Spinal cord (tissue), 10 donors: ENCODE results near the gene TPST1. TPM values are rescaled to one million over a fixed set of nuclear protein-coding genes. Genes with fewer than 3 reads are reported as not detected.

ENCODE experiments used
- DNase-seq, 6 donors: peaks; one replicate each; pipeline versions ENCODE4 v3.0.0 to v3.0.0-alpha.2; 2013 to 2015; ENCODE audit warnings: low spot score in 6 of 6, low read depth in 4 of 6
- H3K27ac ChIP-seq: one replicate; pipeline ENCODE4 v1.5.1; 2013; ENCODE audit warnings: low read depth, low read length, control low read depth
- H3K27me3 ChIP-seq: one replicate; pipeline ENCODE4 v1.6.1; 2013; ENCODE audit warnings: low read length; ENCODE audit not compliant: control insufficient read depth, insufficient read depth
- H3K36me3 ChIP-seq: one replicate; pipeline ENCODE4 v1.6.1; 2013; ENCODE audit warnings: low read length; ENCODE audit not compliant: control insufficient read depth, insufficient read depth
- H3K4me1 ChIP-seq: one replicate; pipeline ENCODE4 v1.6.1; 2013; ENCODE audit warnings: low read length; ENCODE audit not compliant: control insufficient read depth, insufficient read depth
- H3K4me3 ChIP-seq: one replicate; pipeline ENCODE4 v1.5.1; 2013; ENCODE audit warnings: low read depth, low read length, control low read depth
- H3K9me3 ChIP-seq: one replicate; pipeline ENCODE4 v1.6.1; 2013; ENCODE audit warnings: low read length; ENCODE audit not compliant: control insufficient read depth, insufficient read depth
- WGBS: methylation state at CpG from one replicate; pipeline ENCODE4 v1.1.5; 2013; ENCODE audit warnings: missing lambda C conversion rate; ENCODE audit not compliant: insufficient coverage; 5-methylcytosine and 5-hydroxymethylcytosine counted together
- polyA plus RNA-seq, 2 donors: library from polyadenylated mRNA; unstranded; fragments of 120-200 nt; gene quantifications; one replicate each; pipeline ENCODE4 v1.2.1, GENCODE V29; 2013; ENCODE audit not compliant: insufficient read length in 2 of 2
- total RNA-seq, 2 donors: library from RNA; depleted of rRNA in 1 of 2; stranded (reverse); fragments of 120-200 nt in 1 of 2; fragments of >200 nt in 1 of 2; gene quantifications; one replicate each; pipeline versions ENCODE4 v1.2.3 to v1.2.4, GENCODE V29; 2013 to 2014
- donor health status: healthy.

TPST1 gene
- total and polyA plus RNA-seq, 4 donors: 47.9 to 77.4 (median 55.0) TPM

DNA sequence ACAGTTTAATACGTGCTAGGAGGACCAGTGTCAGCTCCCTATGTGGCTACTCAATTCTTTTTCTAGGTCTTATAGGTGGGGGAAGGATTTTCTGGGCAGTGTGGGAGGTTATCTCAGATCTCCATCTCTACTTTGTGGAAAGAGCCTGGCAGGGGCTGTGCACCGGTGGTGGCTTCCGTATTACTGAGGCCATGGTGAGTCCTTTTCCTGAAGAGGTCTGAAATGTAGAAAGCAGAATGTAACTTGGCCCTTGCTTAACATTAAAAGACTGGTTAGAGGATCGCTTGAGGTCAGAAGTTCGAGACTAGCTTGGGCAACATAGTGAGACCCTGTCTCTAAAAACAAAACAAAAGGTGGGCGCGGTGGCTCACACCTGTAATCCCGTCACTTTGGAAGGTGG, 2.7 kb upstream of the TPST1 start:
- Histone ChIP-seq H3K9me3 (no peaks in the 10 kb centered on the region), H3K36me3 (no peaks in the 10 kb centered on the region), H3K4me1 (peaks cover 12% of the 10 kb centered on the region), H3K4me3 (no peak overlapping the region), H3K27ac (no peak overlapping the region), H3K27me3 (no peaks in the 10 kb centered on the region)
- 82% methylated on average over 8 of the region's 8 CpGs for WGBS
- no peak for DNase-seq

DNA sequence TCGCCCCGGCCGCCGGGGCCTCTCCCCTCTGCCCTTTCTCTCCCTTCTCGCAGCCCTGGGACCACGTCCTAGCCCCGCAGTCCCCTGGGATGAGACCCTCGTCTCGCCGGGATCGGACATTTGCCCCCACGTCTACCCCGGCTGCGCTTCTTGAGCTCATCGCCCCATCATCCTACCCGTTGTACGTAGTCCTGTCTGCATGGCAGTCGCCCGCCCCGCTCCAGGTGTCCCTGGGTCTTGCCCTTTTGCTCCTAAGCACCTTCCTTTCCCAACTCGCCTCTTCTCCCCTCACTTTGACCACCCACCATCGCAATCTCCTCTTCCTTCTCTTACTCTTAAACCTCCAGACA, 582 bp downstream of the TPST1 start:
- Histone ChIP-seq H3K4me3 (peak overlapping the region; percentile 78), H3K27me3 (no peaks in the 10 kb centered on the region), H3K9me3 (no peaks in the 10 kb centered on the region), H3K36me3 (peaks cover 2% of the 10 kb centered on the region), H3K4me1 (peaks cover 12% of the 10 kb centered on the region), H3K27ac (no peak overlapping the region)
- WGBS: under 1% methylated on average over 21 of the region's 22 CpGs
- DNase-seq: peak in 2 of 6 donors; percentile 44 to 53

DNA sequence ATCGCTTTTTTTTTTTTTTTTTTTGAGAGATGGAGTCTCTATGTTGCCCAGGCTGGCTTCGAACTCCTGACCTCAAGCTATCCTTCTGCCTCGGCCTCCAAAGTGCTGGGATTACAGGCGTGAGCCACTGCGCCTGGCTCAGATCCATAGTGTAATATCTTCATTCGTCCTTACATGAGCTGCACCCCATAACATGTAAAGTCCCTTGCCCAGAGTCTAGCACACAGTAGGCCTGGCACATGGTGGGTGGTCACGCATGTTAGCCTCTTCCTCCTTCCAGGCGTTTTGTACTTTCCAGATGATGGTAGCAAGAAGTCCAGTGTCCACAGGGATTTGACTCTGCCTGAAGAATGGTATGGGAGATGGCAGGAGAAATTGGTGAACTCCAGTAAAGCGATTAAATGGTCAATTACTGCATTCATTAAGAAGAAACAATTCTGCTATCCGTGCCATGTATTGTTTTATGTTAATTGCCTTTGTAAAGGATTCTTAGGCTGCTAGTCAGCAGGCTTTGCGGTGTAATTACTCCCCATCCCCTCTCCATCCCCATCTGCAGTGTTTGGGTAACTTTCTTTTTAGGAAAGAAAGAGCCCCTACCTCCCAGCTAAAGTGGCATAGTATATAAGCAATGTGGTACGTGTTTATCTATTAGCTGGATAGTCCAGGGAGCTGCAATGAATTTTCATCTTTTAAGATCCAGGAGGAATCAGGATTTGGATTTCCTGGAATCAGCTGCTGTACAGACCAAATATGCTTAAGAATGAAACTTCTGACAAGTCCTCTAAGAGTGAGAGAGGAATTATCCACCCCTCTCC, 1.2 kb downstream of the TPST1 start:
- DNase-seq: peak in 1 of 6 donors; percentile 44
- Histone ChIP-seq H3K27ac (no peak overlapping the region), H3K4me1 (peaks cover 12% of the 10 kb centered on the region), H3K36me3 (peaks cover 3% of the 10 kb centered on the region), H3K9me3 (no peaks in the 10 kb centered on the region), H3K4me3 (peak overlapping the region; percentile 78), H3K27me3 (no peaks in the 10 kb centered on the region)
- WGBS: 50% methylated on average over 5 of the region's 12 CpGs

DNA sequence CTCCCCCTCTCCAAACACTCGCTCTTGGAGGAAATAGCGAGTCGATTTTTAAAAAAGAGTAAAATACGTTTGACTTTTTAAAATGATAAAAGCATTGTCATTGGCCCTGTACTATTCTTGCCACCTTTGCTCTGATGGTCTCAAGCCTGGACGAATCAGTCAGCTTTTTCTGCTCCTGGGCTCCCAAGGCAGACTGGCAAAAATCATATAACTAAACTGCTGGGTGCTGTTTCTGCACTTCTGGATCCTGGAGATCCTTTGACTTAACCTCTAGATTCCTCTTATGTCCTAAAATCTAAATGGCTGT, 1.8 kb downstream of the TPST1 start:
- Histone ChIP-seq H3K4me3 (no peak overlapping the region), H3K4me1 (peaks cover 12% of the 10 kb centered on the region), H3K36me3 (peaks cover 3% of the 10 kb centered on the region), H3K27me3 (no peaks in the 10 kb centered on the region), H3K9me3 (no peaks in the 10 kb centered on the region), H3K27ac (no peak overlapping the region)
- 55% methylated on average over 2 of the region's 5 CpGs for WGBS
- DNase-seq: peak in 1 of 6 donors; percentile 12

DNA sequence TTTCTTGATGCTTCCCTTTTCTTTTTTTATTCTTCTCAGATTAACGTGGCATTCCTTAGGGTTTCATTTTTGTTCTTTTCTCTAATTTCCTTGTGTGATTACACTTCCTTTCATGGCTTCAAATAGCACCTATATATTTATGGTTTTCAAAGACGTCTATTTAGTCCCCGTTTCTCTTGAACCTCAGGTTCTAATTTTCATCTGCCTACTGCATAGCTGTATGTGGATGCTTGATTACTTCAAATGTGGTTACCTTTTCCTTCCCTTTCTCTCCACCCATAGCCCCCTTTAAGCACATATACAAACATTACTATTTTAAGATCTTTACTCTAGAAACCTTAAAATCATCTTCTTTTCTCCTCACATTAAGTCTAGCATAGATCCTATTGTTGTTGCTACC, 2.4 kb downstream of the TPST1 start:
- Histone ChIP-seq H3K27me3 (no peaks in the 10 kb centered on the region), H3K9me3 (no peaks in the 10 kb centered on the region), H3K4me3 (no peak overlapping the region), H3K36me3 (peaks cover 3% of the 10 kb centered on the region), H3K4me1 (peaks cover 12% of the 10 kb centered on the region), H3K27ac (no peak overlapping the region)
- WGBS: no CpG with 5 or more reads among the region's 3 CpGs
- DNase-seq: no peak

DNA sequence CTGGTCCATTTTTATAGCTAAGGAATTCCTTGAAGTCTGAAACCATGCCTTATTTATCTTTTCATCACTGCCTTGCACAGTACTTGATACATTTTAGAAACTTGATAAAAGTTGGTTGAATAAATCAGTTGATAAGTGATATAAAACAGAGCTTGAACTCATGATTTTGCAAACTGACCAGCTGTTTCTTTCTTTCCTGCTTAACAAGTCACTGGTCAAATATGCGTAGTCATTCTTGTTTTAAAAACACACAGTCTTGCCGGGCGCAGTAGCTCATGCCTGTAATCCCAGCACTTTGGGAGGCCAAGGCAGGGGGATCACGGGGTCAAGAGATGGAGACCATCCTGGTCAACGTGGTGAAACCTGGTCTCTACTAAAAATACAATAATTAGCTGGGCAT, 6.3 kb downstream of the TPST1 start:
- Histone ChIP-seq H3K36me3 (peaks cover 3% of the 10 kb centered on the region), H3K27me3 (no peaks in the 10 kb centered on the region), H3K4me3 (no peak overlapping the region), H3K4me1 (peaks cover 3% of the 10 kb centered on the region), H3K27ac (no peak overlapping the region), H3K9me3 (no peaks in the 10 kb centered on the region)
- DNase-seq: no peak
- 89% methylated on average over 4 of the region's 5 CpGs for WGBS

DNA sequence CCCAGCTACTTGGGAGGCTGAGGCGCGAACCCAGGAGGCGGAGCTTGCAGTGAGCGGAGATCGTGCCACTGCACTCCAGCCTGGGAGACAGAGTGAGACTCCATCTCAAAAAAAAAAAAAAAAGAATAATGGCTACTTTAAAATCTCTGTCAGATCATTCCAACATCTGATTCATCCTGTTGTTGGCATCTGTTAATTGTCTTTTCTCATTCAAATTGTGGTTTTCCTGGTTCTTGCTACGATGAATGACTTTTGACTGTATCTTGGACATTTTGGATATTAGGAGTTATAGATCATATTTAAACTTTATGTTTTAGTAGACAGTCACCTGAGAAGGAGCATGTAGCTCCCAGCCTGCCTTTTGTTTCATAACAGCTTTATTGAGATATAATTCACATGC, 8.5 kb downstream of the TPST1 start:
- 100% methylated on average over 3 of the region's 6 CpGs for WGBS

DNA sequence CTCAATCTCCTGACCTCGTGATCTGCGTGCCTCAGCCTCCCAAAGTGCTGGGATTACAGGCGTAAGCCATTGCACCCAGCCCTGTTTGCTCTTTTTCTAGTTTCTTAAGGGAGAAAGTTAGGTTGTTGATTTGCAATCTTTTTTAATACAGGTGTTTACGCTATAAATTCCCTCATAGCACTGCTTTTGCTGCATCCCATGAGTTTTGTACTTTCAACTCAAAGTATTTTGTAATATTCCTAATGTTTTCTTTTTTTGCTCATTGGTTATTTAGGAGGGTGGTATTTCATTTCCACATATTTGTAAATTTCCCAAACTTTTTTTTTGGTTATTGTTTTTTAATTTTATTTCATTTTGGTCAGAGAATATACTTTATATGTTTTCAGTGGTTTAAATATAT, 11.6 kb downstream of the TPST1 start:
- WGBS: 90% methylated on average over 2 of the region's 4 CpGs
- Histone ChIP-seq H3K9me3 (no peaks in the 10 kb centered on the region), H3K27ac (no peak overlapping the region), H3K4me1 (no peaks in the 10 kb centered on the region), H3K36me3 (no peaks in the 10 kb centered on the region), H3K4me3 (no peak overlapping the region), H3K27me3 (no peaks in the 10 kb centered on the region)
- no peak for DNase-seq

More for the DNA sequence above, 8.5 kb downstream of the TPST1 start:
- Histone ChIP-seq H3K27ac (no peak overlapping the region), H3K4me3 (no peak overlapping the region), H3K36me3 (peaks cover 3% of the 10 kb centered on the region), H3K27me3 (no peaks in the 10 kb centered on the region), H3K4me1 (no peaks in the 10 kb centered on the region), H3K9me3 (no peaks in the 10 kb centered on the region)
- DNase-seq: no peak

DNA sequence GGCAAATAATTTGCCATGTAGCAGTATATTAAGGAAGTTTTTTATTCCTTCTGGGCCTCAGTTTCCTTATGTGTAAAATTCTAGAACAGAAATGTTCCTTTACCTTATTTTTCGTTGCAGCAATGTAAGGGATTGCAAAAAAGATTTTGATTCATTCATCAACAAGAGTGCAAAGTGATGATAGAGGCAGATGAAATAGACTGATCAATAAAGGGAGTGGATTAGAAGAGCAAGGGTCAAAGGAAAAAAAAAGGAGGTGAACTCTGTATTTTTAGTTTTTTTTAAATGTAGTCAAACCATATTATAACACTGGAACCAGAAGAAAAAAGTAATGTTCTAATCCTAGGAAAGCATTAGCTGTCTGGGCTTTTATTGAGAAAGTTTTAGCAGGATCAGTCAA, 14.7 kb downstream of the TPST1 start:
- H3K9me3 ChIP-seq: no peaks in the 10 kb centered on the region
- no CpG with 5 or more reads among the region's 1 CpG for WGBS
- no peak overlapping the region for H3K4me3 ChIP-seq
- DNase-seq: no peak
- H3K27me3 ChIP-seq: no peaks in the 10 kb centered on the region
- no peaks in the 10 kb centered on the region for H3K4me1 ChIP-seq
- H3K36me3 ChIP-seq: no peaks in the 10 kb centered on the region
- H3K27ac ChIP-seq: no peak overlapping the region

DNA sequence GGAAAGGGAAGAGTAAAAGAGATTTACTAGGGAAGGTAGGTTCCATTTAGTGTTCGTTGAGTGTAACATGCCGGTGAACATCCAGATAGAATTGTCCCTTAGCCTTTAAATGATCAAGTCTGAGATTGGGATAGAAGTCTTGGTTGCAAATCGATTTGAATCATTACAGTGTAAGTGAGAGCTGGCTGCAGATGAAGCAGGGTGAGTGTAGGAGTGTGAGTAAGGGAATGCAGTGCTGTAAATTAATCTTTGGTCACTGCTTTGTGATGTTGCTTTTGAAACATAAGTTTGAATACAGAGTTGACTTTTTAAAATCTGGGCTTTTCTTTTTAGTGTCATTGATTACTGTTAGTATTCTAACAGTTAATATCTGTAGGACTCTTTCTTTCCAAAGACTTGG, 16.3 kb downstream of the TPST1 start:
- H3K27me3 ChIP-seq: no peaks in the 10 kb centered on the region
- no peaks in the 10 kb centered on the region for H3K9me3 ChIP-seq
- H3K36me3 ChIP-seq: no peaks in the 10 kb centered on the region
- H3K27ac ChIP-seq: no peak overlapping the region
- no peak for DNase-seq
- no peak overlapping the region for H3K4me3 ChIP-seq
- 88% methylated on average over 3 of the region's 3 CpGs for WGBS
- no peaks in the 10 kb centered on the region for H3K4me1 ChIP-seq
